CD14-positive monocyte (primary cell): ENCODE measurements around the gene RAB44. TPM values are rescaled to one million over a fixed set of nuclear protein-coding genes. Genes with fewer than 3 reads are reported as not detected.
A peak's percentile ranks its signal among the peaks of the same experiment; 100 is the strongest.

Experiments
- DNase-seq, 3 donors: peaks; one replicate each; pipeline ENCODE4 v3.0.0-alpha.2; 2011 to 2022
- H2AFZ ChIP-seq: 2 replicates; pipeline ENCODE4 v1.6.0; 2012; ENCODE audit warnings: mild to moderate bottlenecking, low read depth, low read length, inconsistent platforms; ENCODE audit not compliant: insufficient read depth, poor library complexity, severe bottlenecking
- H3K27ac ChIP-seq, 2 donors: 1 replicate in 1 of 2; 2 replicates in 1 of 2; pipeline ENCODE4 v1.5.1; 2012 to 2013; ENCODE audit warnings: low read length in 2 of 2, control low read depth in 1 of 2, inconsistent platforms in 1 of 2, low read depth in 1 of 2, mild to moderate bottlenecking in 1 of 2
- H3K27me3 ChIP-seq, 2 donors: one replicate each; pipeline versions ENCODE4 v1.6.0 to v1.6.1; 2011 to 2013; ENCODE audit warnings: low read length in 2 of 2; ENCODE audit not compliant: control insufficient read depth in 2 of 2, insufficient read depth in 2 of 2
- H3K36me3 ChIP-seq, 2 donors: replicated peaks in 1 of 2; 1 replicate in 1 of 2; 2 replicates in 1 of 2; pipeline versions ENCODE4 v1.5.1 to v1.6.1; 2012 to 2013; ENCODE audit warnings: low read length in 2 of 2, control low read depth in 1 of 2, inconsistent platforms in 1 of 2, mild to moderate bottlenecking in 1 of 2; ENCODE audit not compliant: insufficient read depth in 2 of 2, control insufficient read depth in 1 of 2
- H3K4me1 ChIP-seq, 2 donors: 1 replicate in 1 of 2; 2 replicates in 1 of 2; pipeline versions ENCODE4 v1.5.1 to v1.6.1; 2012 to 2013; ENCODE audit warnings: low read length in 2 of 2, control low read depth in 1 of 2, inconsistent platforms in 1 of 2, mild to moderate bottlenecking in 1 of 2, moderate library complexity in 1 of 2; ENCODE audit not compliant: insufficient read depth in 2 of 2, control insufficient read depth in 1 of 2
- H3K4me2 ChIP-seq: replicated peaks from 2 replicates; pipeline ENCODE3; 2012; ENCODE audit warnings: low read length, moderate library complexity, mild to moderate bottlenecking; ENCODE audit not compliant: poor library complexity, severe bottlenecking; ENCODE audit errors: extremely low read depth
- H3K4me3 ChIP-seq, 3 experiments: fragments of 200-600 bp in 1 of 3; sonication (generic) in 1 of 3; replicated peaks in 1 of 3; 1 replicate in 2 of 3; 2 replicates in 1 of 3; pipeline ENCODE4 v1.5.1; 2011 to 2013; ENCODE audit warnings: low read length in 3 of 3, mild to moderate bottlenecking in 3 of 3, control low read depth in 2 of 3, low read depth in 2 of 3, inconsistent platforms in 1 of 3, moderate library complexity in 1 of 3
- H3K79me2 ChIP-seq: 2 replicates; pipeline ENCODE4 v1.6.0; 2012; ENCODE audit warnings: mild to moderate bottlenecking, control low read depth, inconsistent platforms, low read length, moderate library complexity; ENCODE audit not compliant: insufficient read depth
- H3K9ac ChIP-seq: 2 replicates; pipeline ENCODE4 v1.6.0; 2017; ENCODE audit warnings: low read length, mild to moderate bottlenecking; ENCODE audit not compliant: insufficient read depth, poor library complexity, severe bottlenecking
- H3K9me3 ChIP-seq, 2 donors: replicated peaks in 1 of 2; 1 replicate in 1 of 2; 2 replicates in 1 of 2; pipeline versions ENCODE4 v1.5.1 to v1.6.1; 2012 to 2013; ENCODE audit warnings: low read length in 2 of 2, control low read depth in 1 of 2; ENCODE audit not compliant: control insufficient read depth in 1 of 2, insufficient read depth in 1 of 2
- H4K20me1 ChIP-seq: 2 replicates; pipeline ENCODE4 v1.6.0; 2012; ENCODE audit warnings: mild to moderate bottlenecking, low read length, control low read depth, moderate library complexity; ENCODE audit not compliant: insufficient read depth
- H3K27ac Mint-ChIP-seq, 7 donors: one replicate each; pipeline ENCODE4 v1.8.0; 2020; ENCODE audit warnings: mild to moderate bottlenecking in 7 of 7, mixed read lengths in 7 of 7, moderate library complexity in 6 of 7, inconsistent platforms in 2 of 7
- H3K27me3 Mint-ChIP-seq, 3 donors: one replicate each; pipeline ENCODE4 v1.8.0; 2021 to 2022; ENCODE audit warnings: low read depth in 3 of 3, mild to moderate bottlenecking in 3 of 3, mixed read lengths in 3 of 3, moderate library complexity in 3 of 3, inconsistent platforms in 1 of 3
- H3K36me3 Mint-ChIP-seq, 2 donors: one replicate each; pipeline ENCODE4 v1.8.0; 2020; ENCODE audit warnings: mixed read lengths in 2 of 2, inconsistent platforms in 1 of 2, mild to moderate bottlenecking in 1 of 2
- H3K4me1 Mint-ChIP-seq: one replicate; pipeline ENCODE4 v1.8.0; 2020; ENCODE audit warnings: mild to moderate bottlenecking, mixed read lengths
- H3K4me3 Mint-ChIP-seq, 2 donors: one replicate each; pipeline ENCODE4 v1.8.0; 2020; ENCODE audit warnings: mild to moderate bottlenecking in 2 of 2, mixed read lengths in 2 of 2, moderate library complexity in 1 of 2
- H3K9me3 Mint-ChIP-seq, 7 donors: one replicate each; pipeline ENCODE4 v1.8.0; 2020 to 2022; ENCODE audit warnings: mixed read lengths in 7 of 7, mild to moderate bottlenecking in 6 of 7, moderate library complexity in 6 of 7, inconsistent platforms in 2 of 7
- CTCF ChIP-seq: fragments of 200-600 bp; IDR thresholded peaks from one replicate; pipeline ENCODE4 v1.8.0; 2022; ENCODE audit warnings: antibody characterized with exemption, mild to moderate bottlenecking
- WGBS: methylation state at CpG from one replicate; pipeline ENCODE4 v1.1.5; 2013; ENCODE audit warnings: missing lambda C conversion rate; ENCODE audit not compliant: insufficient coverage; 5-methylcytosine and 5-hydroxymethylcytosine counted together
- intact Hi-C, 2 donors: fragments of 100-400 bp; cut with micrococcal nuclease; formaldehyde crosslinking; loops; one replicate each; pipeline versions ENCODE4 v1.15.0 to v1.15.1; 2023
- polyA plus RNA-seq, 3 donors: library from polyadenylated mRNA; depleted of rRNA in 1 of 3; unstranded in 2 of 3; stranded (reverse) in 1 of 3; fragments of 300-500 nt in 2 of 3; fragments of >200 nt in 1 of 3; fragmentation: Illumina TruSeq in 2 of 3; gene quantifications; 1 replicate in 2 of 3; 2 replicates in 1 of 3; pipeline ENCODE4 v1.2.3, GENCODE V29; 2012 to 2021

The RAB44 gene
- polyA plus RNA-seq, 3 donors, result 1.5 to 18.0 (median 1.9) TPM

GRCh38 chr6:36663504-36664446 lies 33.9 kb upstream of the RAB44 start:
- peaks cover 0 to 11% (median 0%) of the 10 kb centered on the region in 7 donors for H3K9me3 Mint-ChIP-seq

GRCh38 chr6:36665180-36665579 lies 32.4 kb upstream of the RAB44 start:
- no peak overlapping the region for H3K4me3 Mint-ChIP-seq
- Histone ChIP-seq H3K27ac (no peak overlapping the region), H3K4me1 (peaks cover 41 to 51% of the 10 kb centered on the region in 2 donors), H3K4me3 (no peak overlapping the region), H3K36me3 (no peaks in the 10 kb centered on the region), H4K20me1 (no peaks in the 10 kb centered on the region), H2AFZ (no peak overlapping the region), H3K4me2 (no peak overlapping the region), H3K79me2 (no peaks in the 10 kb centered on the region), H3K9me3 (no peaks in the 10 kb centered on the region), H3K9ac (no peak overlapping the region), H3K27me3 (peaks cover 0 to 13% of the 10 kb centered on the region in 2 donors)
- H3K27me3 Mint-ChIP-seq, result peaks cover 2 to 10% (median 4%) of the 10 kb centered on the region in 3 donors
- intact Hi-C loops, result no loop called here
- DNase-seq, result no peak
- WGBS, result 100% methylated on average over 3 of the region's 4 CpGs
- peaks cover 35% of the 10 kb centered on the region for H3K4me1 Mint-ChIP-seq
- no peaks in the 10 kb centered on the region for H3K36me3 Mint-ChIP-seq
- H3K27ac Mint-ChIP-seq, result no peak overlapping the region
- H3K9me3 Mint-ChIP-seq, result peaks cover 0 to 6% (median 0%) of the 10 kb centered on the region in 7 donors
- TF ChIP-seq CTCF, result no peak

More at GRCh38 chr6:36663504-36664446, 33.9 kb upstream of the RAB44 start:
- H2AFZ ChIP-seq, result no peak overlapping the region
- Mint-ChIP-seq H3K36me3 (no peaks in the 10 kb centered on the region), H3K4me3 (peak overlapping the region in 1 of 2 donors; percentile 15), H3K27me3 (peaks cover 0 to 24% (median 3%) of the 10 kb centered on the region in 3 donors), H3K27ac (peak overlapping the region in 3 of 7 donors; percentile 42 to 70 (median 60)), H3K4me1 (peaks cover 35% of the 10 kb centered on the region)
- no peak overlapping the region for H3K4me2 ChIP-seq
- no peak overlapping the region for H3K4me3 ChIP-seq
- H4K20me1 ChIP-seq, result no peaks in the 10 kb centered on the region
- peaks cover 8 to 25% of the 10 kb centered on the region in 2 donors for H3K27me3 ChIP-seq
- TF ChIP-seq CTCF, result no peak
- 27% methylated on average over 3 of the region's 4 CpGs for WGBS
- no peak for DNase-seq
- no peak overlapping the region for H3K9ac ChIP-seq
- H3K27ac ChIP-seq, result no peak overlapping the region
- no peaks in the 10 kb centered on the region for H3K9me3 ChIP-seq
- H3K36me3 ChIP-seq, result no peaks in the 10 kb centered on the region
- H3K79me2 ChIP-seq, result no peaks in the 10 kb centered on the region
- H3K4me1 ChIP-seq, result peaks cover 42 to 53% of the 10 kb centered on the region in 2 donors
- intact Hi-C loops, result no loop called here
